ENCODE results near the gene LAMP2. TPM values are rescaled to one million over a fixed set of nuclear protein-coding genes. Genes with fewer than 3 reads are reported as not detected.

Gene LAMP2
- total RNA-seq, 2 donors from 2014 or later = 43.4 to 77.2 TPM

DNA sequence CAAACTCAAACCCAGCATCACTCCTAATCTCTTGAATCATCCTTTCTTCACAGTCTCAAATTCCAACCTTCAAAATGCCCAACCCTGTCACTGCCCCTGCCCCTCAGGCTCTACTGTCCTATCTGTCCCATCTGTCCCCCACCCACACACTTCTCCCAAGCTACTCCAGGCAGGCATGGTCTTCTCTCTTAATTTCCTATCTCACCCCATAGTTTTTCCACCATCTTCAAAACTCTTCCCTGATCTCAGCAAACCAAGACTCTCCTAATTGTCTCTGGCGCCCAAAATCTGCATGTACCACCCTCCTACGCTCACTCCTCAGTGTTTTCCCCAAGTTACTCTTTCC, 644 bp downstream of the LAMP2 start:
- TF ChIP-seq, protein P1, sequence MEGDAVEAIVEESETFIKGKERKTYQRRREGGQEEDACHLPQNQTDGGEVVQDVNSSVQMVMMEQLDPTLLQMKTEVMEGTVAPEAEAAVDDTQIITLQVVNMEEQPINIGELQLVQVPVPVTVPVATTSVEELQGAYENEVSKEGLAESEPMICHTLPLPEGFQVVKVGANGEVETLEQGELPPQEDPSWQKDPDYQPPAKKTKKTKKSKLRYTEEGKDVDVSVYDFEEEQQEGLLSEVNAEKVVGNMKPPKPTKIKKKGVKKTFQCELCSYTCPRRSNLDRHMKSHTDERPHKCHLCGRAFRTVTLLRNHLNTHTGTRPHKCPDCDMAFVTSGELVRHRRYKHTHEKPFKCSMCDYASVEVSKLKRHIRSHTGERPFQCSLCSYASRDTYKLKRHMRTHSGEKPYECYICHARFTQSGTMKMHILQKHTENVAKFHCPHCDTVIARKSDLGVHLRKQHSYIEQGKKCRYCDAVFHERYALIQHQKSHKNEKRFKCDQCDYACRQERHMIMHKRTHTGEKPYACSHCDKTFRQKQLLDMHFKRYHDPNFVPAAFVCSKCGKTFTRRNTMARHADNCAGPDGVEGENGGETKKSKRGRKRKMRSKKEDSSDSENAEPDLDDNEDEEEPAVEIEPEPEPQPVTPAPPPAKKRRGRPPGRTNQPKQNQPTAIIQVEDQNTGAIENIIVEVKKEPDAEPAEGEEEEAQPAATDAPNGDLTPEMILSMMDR (IDR thresholded peaks at IDR 0.05) = no peak
- no peak for DNase-seq

DNA sequence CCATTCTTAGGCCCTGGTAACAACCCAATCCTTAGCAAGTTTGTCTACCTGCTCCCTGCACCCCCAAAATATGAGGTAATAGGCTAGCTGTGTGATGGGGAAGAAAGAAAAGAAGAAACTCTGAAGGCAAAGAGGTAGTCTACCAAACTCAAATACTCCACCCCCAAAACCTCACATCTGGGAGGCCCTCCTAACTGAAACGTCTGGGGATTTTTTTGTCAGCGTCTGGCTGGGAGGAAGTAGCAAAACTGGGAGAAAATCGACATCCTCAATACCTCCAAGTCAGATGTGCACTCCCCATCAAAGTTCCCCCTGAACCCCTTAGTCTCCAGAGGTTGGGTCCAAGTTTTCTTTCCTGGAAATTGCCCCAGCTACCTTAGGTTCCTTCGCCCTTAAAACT, 1.0 kb downstream of the LAMP2 start:
- intact Hi-C loops (cut with DNase I) = no loop called here
- H3K4me3 ChIP-seq = peak overlapping the region; percentile 51
- peak overlapping the region; percentile 68 to 81 for H3K9ac ChIP-seq (ENCODE audit: low read depth in 2 of 2, low read length in 2 of 2)

More for the DNA sequence above, 644 bp downstream of the LAMP2 start:
- intact Hi-C loops (cut with DNase I) = no loop called here
- no peaks in the 10 kb centered on the region for H3K27me3 ChIP-seq
- H3K4me1 ChIP-seq = no peaks in the 10 kb centered on the region
- no peaks in the 10 kb centered on the region for H3K36me3 ChIP-seq
- peak overlapping the region; percentile 51 for H3K4me3 ChIP-seq
- peak overlapping the region; percentile 76 for H3K27ac ChIP-seq
- no peaks in the 10 kb centered on the region for H3K9me3 ChIP-seq
- H3K9ac ChIP-seq (ENCODE audit: low read depth in 2 of 2, low read length in 2 of 2) = peak overlapping the region; percentile 68 to 81

DNA sequence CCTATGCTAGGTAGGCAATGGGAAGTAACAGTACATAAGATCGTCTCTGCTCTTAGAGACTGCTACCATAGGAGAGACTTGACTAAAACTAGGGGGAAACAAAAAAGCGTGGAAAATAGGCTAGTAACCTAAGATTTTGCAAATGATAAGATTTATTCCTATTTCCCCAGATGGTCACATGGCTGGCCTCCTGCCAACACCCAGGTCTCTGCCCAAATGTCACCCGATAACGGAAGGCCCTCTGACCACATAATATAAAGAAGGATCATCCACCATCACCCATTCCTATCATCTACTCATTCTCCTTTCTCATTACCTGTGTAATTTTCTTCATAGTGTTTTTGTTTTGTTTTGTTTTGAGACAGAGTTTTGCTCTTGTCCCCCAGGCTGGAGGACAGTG, 4.7 kb downstream of the LAMP2 start:
- no peaks in the 10 kb centered on the region for H3K36me3 ChIP-seq
- DNase-seq = no peak
- H3K9ac ChIP-seq (ENCODE audit: low read depth in 2 of 2, low read length in 2 of 2) = no peak overlapping the region
- H3K27ac ChIP-seq = no peak overlapping the region
- TF ChIP-seq, protein P1 (IDR thresholded peaks at IDR 0.05) = no peak
- intact Hi-C loops (cut with DNase I) = no loop called here
- no peak overlapping the region for H3K4me3 ChIP-seq
- no peaks in the 10 kb centered on the region for H3K27me3 ChIP-seq
- no peaks in the 10 kb centered on the region for H3K4me1 ChIP-seq
- H3K9me3 ChIP-seq = no peaks in the 10 kb centered on the region

More for the DNA sequence above, 1.0 kb downstream of the LAMP2 start:
- Histone ChIP-seq H3K9me3 (no peaks in the 10 kb centered on the region), H3K27me3 (no peaks in the 10 kb centered on the region), H3K4me1 (no peaks in the 10 kb centered on the region), H3K27ac (no peak overlapping the region), H3K36me3 (no peaks in the 10 kb centered on the region)
- no peak for DNase-seq
- TF ChIP-seq, protein P1 (IDR thresholded peaks at IDR 0.05) = no peak

DNA sequence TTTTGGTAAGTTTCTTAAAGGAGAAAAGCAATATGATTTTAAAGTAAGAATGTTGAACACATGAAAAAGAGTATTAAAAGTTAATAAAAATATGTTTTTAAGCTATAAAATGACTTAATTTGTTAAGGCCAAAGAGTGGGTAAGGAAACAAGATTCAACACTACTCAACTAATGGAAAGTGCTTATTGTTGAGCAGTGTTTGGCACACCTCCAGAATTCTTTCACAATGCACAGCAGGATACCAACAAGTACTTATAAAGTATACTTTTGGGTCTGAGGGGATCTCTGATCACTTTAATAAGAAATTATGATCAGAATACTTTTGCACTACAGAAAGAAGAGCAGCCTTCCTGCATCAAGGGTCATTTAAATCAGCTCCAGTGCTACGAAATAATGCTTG, 5.9 kb downstream of the LAMP2 start:
- no peak overlapping the region for H3K4me3 ChIP-seq
- H3K36me3 ChIP-seq = no peaks in the 10 kb centered on the region
- H3K4me1 ChIP-seq = no peaks in the 10 kb centered on the region
- no peak overlapping the region for H3K9ac ChIP-seq (ENCODE audit: low read depth in 2 of 2, low read length in 2 of 2)
- TF ChIP-seq, protein P1 (IDR thresholded peaks at IDR 0.05) = no peak
- no peaks in the 10 kb centered on the region for H3K27me3 ChIP-seq
- no peaks in the 10 kb centered on the region for H3K9me3 ChIP-seq
- DNase-seq = no peak
- no peak overlapping the region for H3K27ac ChIP-seq
- intact Hi-C loops (cut with DNase I) = no loop called here

DNA sequence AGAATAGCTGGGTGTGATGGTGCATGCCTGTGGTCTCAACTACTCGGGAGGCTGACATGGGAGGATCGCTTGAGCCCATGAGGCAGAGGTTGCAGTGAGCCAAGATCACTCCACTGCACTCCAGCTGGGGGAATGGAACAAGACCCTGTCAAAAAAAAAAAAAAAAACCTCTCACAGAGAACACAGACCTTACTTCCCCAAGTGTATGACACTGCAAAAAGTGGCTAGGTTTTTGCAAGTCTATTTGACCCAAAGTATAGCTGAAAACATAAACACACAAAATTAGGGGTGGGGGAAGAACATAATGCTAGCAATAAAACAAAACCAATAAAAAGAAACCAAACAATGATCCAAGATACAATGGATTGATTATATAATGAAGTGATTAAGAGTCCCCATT, 6.7 kb downstream of the LAMP2 start:
- H3K4me3 ChIP-seq = no peak overlapping the region
- H3K27ac ChIP-seq = no peak overlapping the region
- no peaks in the 10 kb centered on the region for H3K4me1 ChIP-seq
- no peak for DNase-seq
- H3K27me3 ChIP-seq = no peaks in the 10 kb centered on the region
- no peak overlapping the region for H3K9ac ChIP-seq (ENCODE audit: low read depth in 2 of 2, low read length in 2 of 2)
- H3K9me3 ChIP-seq = no peaks in the 10 kb centered on the region
- intact Hi-C loops (cut with DNase I) = no loop called here
- TF ChIP-seq, protein P1 (IDR thresholded peaks at IDR 0.05) = no peak
- no peaks in the 10 kb centered on the region for H3K36me3 ChIP-seq

DNA sequence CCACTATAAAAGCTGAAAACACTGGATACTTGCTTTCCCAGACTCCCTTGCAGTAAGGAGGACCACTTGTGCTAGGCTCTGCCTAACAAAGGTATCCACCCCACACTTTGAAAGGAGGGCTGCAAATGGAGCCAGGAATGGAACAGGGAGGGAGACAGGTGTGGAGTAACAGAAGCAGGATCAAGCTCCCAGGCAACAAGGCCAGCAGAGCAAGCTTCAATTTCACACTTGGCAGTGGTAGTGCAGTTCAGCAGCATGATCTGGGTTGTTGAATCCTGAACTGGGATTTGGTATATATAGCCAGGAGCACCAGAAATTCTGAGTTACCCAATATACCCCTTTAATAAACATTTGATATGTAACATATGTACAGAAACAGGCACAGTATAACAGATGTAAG, 9.8 kb downstream of the LAMP2 start:
- Histone ChIP-seq H3K27ac (no peak overlapping the region), H3K36me3 (no peaks in the 10 kb centered on the region), H3K4me3 (no peak overlapping the region), H3K27me3 (no peaks in the 10 kb centered on the region), H3K4me1 (no peaks in the 10 kb centered on the region), H3K9ac (ENCODE audit: low read depth in 2 of 2, low read length in 2 of 2) (no peak overlapping the region), H3K9me3 (no peaks in the 10 kb centered on the region)
- TF ChIP-seq, protein P1 (IDR thresholded peaks at IDR 0.05) = no peak
- no peak for DNase-seq
- intact Hi-C loops (cut with DNase I) = no loop called here

All from colonic mucosa (tissue), 4 donors.